SIG-M5 treated with dmso at 0.1 percent for 504 hours (cell line): ENCODE results near the gene DOCK9.
"Not testable (repeated sequence)": the region's sequence is repeated elsewhere in the genome, so short reads cannot be mapped to it uniquely, and the experiment has no call there.

Experiments
- DNase-seq: peaks from one replicate; lab custom pipeline; 2025; ENCODE audit not compliant: unreplicated experiment; lab: John Stamatoyannopoulos, UW

Gene DOCK9

DNA sequence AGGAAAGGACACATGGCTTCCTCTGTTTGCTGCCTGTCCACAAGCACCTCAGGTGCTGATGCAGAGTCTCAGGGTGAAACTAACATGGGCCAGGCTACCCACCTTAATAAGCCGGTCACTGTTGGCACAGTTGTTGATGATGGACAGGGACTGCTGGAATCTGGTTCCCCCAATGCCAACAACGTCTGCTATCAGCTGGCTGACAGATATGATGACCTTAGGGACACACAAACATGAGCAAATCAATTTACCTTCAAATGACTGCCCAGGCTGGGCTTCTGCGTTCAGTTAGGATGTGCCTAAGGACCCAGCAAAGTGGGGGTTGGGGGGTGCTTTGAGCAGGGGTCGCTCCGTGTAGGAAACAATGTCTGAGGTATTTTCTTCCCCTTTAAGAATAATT, 148.3 kb downstream of the DOCK9 start:
- no peak for DNase-seq

DNA sequence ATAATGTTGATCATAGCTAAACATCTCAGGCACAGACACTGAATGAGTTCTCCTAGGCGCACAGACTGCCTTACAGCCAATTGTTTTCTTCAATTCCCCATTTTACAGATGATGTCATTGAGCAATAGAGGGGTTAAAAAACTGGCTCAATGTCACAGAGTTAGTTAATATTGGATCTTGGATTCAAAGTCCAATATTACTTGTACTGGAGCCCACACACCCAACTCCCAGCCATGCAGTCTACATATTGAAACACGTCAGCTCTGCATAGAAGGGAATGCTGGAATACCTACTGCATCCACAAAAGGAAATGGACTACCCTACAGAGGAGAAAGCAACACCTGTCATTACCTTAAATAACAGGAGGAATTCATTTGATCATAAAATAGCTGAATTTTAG, 149.2 kb downstream of the DOCK9 start:
- no peak for DNase-seq

DNA sequence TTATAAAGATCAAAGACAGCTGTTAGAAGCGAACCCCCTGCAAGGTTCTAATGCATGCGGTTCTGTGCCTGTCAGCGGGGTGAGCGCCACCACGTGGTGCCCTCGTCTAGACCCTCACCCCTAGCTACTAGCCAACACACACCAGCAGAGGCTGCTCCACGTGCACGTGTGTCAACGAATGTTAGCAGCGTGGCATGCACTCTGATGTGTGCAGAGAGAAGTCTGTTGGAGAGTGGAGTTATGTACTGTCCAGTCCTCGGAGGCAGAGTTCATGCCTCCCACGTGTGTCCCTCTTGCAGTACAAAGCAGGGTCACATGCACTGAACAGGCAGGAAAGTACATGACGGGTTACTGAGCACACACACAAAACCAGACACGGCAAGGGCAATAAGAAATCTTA, 150.4 kb downstream of the DOCK9 start:
- no peak for DNase-seq

DNA sequence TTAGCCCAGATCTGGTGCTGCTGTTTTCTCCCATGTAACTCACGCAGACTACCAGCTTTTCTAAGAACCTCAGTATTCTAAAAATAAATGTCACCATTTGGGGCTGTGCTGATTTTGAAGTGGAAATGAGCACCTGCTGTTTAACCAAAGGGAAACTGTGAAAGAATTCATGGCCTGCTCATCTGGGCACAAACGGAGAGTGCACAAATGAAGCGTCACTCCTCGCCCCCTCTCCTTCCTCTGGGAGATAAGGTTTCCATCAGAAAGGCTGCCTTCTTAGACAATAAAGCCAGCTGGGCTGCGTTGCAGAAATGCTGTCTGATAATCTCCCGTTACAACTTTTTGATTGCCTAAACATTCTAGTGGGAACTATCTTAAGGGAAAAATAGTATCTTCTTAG, 151.7 kb downstream of the DOCK9 start:
- DNase-seq: no peak

DNA sequence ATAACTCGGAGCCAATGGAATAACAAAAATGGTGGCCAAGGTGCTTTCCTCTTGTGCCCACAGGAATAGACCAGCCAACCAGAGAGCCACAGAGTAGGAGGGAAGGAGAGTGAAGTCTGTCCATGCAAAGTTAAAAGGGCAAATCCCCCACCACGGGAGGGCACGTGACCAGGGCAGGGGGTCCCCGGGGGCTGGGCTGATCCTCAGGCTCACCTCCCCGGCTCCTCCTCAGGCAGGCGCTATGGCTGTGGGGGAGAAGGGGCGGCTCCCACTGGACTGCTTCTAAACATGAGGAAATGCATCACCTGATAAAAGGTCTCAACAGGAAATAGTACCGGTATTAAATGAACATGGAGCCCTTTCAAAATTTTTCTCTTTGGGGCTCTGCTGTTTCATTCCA, 152.2 kb downstream of the DOCK9 start:
- no peak for DNase-seq

DNA sequence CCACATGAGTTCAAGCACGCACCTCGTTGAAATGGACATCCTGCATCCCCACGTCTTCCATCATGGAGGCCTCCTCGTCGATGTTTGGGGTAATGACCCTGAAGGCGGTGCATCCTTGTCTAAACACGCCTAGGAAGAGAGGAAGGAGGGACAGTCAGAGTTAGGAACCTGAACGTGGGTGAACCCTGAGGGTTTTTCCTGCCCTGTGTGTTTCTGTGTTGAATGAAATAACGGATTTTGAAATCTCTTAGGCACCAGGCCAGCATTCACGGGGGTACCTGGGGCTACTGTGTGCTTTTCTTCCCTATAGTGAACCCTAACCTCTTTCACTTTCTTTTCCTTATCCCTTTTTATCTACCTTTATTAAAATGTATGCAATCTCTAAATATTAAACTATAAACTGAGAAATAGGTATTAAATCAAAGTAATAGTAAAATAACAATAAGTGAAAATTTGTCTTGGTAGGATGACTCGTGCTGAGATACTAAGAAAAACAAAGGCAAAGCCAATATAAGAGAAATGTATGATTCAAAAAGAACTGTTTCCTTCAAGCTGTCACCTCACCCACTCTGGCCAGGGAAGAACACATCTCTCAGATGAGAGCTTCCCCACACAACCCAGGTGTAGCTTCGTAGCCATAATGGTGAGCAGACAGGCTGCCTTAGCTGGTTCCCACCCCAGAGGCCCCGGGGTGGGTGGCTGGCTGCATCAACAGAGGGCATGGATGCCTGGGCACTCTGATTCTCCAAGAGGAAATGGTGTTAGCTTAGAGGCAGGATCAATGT, 153.3 kb downstream of the DOCK9 start:
- DNase-seq: no peak

DNA sequence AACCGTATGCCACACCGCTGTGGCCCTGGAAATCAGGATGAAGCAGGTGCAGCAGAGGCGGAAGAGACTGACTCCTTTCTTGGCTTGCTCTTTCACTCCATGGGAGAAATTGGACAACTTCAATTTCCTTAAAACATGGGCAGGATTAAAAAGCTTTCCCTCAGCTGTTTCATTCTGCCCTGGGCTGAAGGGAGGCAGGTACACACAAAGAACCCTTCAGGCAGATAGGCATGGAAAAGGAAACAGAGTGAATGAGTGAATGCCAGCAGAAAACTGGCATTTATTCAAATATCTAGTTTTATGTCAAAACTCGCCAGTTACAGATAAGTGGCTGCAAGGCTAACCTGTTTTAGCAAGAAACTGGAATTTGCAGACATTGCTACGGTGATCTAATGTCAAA, 154.4 kb downstream of the DOCK9 start:
- no peak for DNase-seq

DNA sequence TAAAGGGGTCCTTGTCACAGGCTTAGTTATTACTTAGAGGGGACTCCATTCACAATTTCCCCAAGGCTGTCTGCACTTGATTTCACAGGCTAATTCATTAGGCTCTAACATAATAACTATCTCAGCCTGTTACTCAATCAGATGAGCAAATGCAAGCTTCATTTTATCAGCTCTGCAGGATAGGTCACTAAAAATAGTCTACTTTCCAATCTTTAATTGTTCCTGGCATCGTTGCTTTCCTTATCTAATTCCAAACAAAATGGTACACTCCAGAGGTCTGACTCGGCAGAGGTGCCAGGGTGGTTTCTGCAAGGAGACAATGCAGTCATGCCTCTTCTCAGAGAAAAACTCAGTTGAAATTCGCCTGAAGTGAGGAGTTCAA, 155.6 kb downstream of the DOCK9 start:
- DNase-seq: no peak

DNA sequence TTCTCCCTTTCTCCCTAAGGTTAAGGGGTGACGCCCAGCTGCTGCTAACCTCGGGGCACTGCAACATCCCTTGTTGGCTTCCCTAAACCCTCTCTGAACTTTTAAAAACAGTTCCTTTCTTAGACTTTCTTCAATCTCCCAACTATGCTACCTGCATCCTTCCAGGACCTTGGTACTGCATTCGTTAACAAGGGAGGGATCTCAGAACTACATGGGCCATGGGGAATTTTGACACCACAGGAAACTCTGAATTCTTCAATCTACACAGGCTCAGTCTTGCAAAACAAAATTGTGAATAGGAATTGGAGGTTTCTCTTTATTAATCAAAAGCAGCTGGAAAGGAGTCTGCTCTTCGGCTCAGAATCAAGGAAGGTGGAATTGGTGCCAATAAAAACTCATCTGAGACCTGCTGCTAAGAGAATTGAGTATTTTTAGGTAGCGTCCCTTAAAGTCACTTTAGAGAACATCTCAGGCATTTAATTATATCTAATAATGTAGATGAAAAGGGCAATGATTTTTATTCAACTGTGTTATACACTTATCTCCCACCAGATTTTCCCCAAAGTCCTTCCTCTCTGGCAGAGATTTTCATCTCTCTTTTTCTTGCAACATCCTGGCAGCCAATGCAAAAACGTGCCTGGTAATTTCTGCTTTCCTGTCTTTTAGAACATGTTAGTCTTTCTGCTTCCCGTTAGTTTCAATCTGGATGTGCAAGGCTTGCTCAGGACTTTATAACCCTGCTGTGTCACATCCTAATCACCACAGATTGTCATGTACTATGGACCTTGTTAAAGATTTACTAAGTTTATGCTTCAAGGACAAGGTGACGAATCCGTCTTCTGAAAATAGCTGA, 156.3 kb downstream of the DOCK9 start:
- no peak for DNase-seq

DNA sequence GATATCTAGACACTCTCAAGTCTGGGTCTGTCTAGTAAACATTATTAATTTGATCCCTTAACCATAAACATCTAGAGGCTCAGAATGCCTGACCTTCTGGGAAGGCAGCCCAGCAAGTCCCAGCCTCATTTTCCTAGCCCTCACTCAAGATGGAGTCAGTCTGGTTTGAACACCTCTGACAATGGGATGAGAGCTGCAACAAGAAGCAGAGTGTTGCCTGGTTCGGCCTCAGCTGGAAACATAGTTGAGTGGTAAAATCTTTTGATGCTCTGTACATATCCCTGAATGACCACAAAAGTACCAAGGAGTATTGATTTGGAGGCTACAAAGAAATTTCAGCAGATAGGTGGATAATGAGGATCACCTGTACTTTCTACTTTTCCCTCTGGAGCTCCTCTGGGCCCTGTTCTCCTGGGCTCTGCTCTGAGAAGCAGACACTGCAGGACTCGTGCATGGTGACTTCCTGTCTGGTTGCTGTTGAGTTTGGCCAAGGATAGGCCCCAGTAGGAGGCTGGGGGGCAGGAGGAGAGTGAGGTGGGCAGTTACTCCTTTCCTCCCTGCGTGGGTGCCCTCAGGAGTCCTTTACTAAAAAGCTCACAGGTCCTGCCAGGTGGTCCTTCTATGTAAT, 157.0 kb downstream of the DOCK9 start:
- no peak for DNase-seq

DNA sequence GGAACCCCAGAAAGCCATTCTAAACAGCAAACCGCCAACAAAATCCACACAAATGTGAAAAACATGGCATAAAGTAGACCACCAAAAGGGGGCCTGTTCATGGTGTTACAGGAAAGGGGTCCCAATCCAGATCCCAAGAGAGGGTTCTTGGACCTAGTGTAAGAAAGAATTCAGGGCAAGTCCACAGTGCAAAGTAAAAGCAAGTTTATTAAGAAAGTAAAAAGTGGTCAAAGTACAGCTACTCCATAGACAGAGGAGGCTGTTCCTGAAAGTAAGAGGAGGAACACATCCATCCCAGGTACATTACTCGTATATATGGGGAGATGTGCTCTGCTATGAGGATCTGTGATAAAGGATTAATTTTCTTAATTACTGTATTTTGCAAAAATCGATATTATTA, 157.6 kb downstream of the DOCK9 start:
- DNase-seq: no peak

DNA sequence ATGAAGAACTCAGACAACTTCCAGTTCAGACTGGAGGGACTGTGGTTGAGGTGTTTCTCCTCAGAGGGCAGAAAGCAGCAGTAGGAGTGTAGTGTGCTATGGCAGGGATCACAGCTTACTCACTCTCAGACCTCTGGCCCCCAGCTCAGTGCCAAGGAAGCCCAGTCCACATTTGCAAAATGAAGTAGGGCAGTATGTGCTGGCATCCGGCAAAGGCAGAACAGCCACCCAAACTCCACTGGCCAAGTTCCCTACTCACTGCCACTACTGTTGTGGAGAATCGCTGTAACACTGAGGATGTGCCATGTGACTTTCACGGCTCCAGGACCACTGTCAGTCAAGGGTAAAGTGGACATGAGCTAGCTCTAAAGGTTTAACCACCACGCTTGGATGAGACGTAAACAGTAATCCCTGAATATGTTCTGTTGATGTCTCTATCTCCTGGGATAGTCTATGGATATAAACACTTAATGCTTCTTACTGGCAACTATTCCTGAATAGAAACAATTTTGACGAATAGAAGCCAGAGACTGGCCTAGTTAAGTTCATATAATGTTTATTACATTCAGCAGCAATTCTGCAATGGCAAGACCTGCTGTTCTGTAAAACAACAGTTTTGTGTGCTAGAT, 158.4 kb downstream of the DOCK9 start:
- DNase-seq: no peak

DNA sequence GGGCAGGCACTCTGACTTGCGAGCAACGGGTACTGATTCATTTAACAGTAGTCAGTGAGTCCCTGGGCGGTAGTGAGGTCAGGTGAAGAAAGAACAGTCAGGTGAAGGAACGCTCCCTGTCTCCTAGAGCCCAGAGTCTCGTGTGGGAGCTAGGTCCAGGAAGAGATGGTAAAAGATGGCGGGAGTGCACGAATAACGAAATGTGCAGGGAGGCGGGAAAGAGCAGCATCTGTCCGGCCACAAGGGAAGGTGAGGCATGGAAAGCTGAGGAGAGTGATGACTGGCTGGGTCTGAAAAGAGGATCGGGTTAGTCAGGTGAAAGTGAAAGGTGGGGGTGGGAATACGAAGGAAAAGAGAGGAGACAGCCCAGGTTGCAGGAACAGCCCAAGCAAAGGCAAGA, 161.5 kb downstream of the DOCK9 start:
- DNase-seq: no peak

DNA sequence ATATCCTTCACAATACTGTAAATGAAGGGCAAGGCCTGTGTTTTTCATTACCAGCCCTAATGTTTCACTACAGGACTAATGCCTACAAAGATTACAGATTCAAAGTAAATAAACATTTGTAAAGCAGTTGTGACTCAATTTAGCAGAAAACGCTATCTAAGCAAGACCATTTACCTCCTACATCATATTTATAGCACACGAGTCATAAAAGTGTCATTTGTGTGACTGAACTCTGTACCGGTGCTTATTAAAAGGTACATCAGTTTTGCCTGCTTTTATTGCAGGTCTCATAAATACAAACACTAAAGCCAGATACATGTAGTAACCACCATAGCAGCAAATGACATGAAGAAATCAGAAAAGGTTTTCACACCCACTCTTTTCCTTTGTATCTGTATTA, 163.9 kb downstream of the DOCK9 start:
- no peak for DNase-seq

DNA sequence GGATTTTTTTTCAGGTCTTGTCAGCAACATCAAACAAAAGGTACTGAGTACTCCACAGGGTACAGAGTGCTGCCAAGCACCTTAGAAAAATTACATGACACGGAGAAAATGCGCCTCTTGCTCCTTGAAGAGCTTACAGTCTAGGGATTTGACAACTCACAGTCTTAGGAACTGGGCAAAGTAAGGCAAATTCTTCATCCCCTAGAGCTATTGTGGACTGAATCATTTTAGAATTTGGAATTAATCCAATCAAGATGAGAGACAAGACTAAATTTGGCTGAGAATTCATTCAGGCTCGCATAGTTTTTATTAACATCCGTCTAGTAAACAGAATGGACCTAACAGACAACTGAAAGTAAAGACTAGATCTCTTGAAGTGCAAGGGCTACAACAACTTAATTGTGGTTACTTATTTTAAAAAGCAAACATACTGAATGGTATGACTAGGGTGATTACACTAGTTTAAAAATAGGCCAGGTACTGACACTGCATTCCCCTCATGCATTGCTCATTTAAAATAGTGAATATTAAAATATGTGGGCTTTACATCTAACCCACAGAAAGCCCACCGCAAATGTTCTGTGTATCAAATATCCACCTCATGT, 165.6 kb downstream of the DOCK9 start:
- not testable (repeated sequence) for DNase-seq

DNA sequence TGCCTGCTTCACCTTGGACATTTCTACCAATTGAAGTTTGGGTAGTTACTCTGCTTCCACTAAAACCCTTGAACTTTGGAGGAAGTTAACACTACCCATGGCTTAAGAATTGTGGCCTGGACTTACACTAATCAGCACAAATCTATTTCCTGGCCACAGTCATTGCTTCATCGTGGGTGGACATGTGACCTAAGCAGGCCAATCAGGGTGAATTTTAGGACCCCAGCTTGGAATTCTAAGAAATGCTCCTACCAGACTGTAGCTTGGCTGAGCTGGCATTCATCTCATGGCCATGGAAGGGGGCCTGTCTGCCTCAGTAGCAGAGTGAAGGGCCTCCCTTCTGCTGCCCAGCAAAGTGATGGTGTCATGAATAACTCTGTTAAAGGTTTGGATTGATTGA, 167.1 kb downstream of the DOCK9 start:
- DNase-seq: no peak

DNA sequence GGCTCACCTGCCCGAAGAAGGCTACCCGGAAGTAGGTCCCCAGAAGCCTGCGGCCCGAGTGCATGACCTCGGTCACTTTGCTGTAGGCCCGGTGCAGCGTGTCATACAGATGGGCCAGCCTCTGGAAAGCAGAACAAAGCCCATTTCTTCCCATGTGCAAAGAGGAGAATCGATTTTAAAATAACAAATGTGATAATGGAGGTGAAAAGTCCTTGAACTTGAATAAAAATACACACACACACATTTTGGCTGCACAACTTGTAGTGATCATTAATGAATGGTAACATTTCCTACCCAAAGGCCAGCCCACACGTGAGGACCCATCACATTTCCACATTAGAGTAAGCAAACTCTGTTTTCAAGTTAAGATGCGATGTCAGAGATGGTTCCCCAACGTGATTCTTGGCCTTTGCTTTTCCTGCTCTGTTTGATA, 168.5 kb downstream of the DOCK9 start:
- DNase-seq: no peak

DNA sequence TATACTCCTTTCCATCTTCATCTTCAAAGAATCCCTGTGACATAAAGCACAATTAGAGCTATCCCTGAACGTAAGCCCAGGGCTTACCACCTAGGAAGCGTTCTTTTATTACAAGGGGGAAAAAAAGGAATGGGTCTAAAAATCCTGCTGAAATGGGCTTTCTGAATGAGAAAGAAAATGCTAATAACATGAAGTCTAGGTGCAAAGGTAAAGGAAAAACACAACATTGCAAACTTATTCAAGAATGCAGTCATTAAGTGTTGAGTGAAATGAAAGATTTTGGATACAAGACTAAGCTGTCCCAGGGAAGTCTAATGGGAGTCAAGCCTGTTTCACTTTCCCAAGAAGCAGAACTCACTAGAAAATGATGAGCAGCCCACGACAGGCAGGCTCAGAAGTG, 170.1 kb downstream of the DOCK9 start:
- no peak for DNase-seq

DNA sequence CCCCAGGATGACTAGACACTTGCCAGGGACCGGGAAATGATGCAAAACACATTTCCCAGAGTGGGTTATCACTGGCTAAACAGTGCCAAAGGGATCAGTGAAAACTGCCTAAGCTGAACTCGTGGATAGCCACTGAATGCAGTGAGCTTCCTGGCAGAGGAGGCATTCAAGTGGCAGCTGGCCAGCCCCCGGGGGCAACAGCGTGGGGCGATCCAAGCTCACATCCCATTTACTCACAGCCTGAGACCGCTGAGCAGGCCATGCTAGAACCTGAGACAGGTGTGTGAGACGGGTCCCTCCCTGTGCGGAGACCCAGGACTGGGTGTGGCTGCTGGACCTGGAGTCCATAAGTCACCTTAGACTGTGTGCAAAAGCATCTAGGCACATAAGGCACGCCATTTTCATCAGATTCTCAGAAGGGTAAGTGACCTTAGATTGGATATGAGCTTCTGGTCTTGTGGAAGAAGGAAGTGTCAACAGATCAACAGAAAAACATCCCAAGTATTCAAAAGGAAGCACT, 173.5 kb downstream of the DOCK9 start:
- no peak for DNase-seq

DNA sequence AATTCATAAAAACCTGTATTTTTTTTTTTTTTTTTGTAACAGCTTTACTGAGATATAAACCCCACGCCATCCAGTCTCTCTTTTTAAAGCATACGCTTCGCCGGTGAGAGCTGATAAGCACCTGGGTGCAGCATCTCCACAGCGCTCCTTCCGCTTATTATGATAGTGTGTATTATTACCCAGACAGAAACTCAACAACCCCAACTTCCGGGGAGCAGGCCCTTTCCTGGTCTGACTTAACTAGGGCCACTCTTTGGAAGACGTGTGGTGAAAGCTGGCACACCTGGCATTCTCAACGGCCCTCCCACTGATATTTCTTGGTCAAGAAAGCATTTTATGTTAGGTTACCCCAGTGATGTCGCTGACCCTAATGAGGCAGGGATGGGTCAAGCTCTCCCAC, 173.9 kb downstream of the DOCK9 start:
- no peak for DNase-seq

DNA sequence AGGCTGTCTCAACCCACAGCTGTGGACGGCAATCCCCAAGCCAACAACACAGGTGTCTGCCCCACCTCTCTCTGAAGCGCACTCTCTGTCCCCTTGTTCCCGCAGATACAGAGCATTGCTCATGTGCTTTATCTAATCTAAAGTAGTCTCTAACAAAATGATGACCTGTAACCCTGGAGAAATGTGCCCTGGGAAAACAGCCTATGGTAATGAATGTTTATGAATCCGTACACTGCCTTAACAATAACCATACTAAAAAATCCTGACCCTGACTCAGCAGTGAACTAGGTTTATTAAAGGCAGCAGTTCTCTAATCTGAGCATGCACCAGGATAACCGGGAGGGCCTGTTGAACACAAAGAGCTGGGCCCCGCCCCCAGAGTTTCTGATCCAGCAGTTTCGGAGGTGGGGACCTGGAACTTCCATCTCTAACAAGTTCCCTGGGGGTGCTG, 174.7 kb downstream of the DOCK9 start:
- no peak for DNase-seq
